Right lobe of liver (tissue), 6 donors: Measurements from ENCODE around the gene IL2RA. TPM values are rescaled to one million over a fixed set of nuclear protein-coding genes. Genes with fewer than 3 reads are reported as not detected.
"Not testable (repeated sequence)": the region's sequence is repeated elsewhere in the genome, so short reads cannot be mapped to it uniquely, and the experiment has no call there.

Experiments
- ATAC-seq, 4 donors: fragments of 200-7000 bp; cut with Tn5 transposase; one replicate each; pipeline ENCODE4 v1.9.1; 2020; ENCODE audit warnings: mild to moderate bottlenecking in 4 of 4, moderate library complexity in 4 of 4
- DNase-seq, 3 donors: peaks; one replicate each; pipeline ENCODE4 v3.0.0-alpha.2; 2020
- H3K27ac ChIP-seq, 3 donors: fragments of 200-600 bp; one replicate each; pipeline ENCODE4 v1.8.0; 2022
- H3K27me3 ChIP-seq, 2 donors: fragments of 200-600 bp; one replicate each; pipeline ENCODE4 v1.8.0; 2022
- H3K36me3 ChIP-seq, 4 donors: fragments of 200-600 bp; sonication (generic) in 1 of 4; one replicate each; pipeline versions ENCODE4 v1.5.1 to v1.8.0; 2017 to 2022; ENCODE audit warnings: control low read depth in 1 of 4
- H3K4me1 ChIP-seq, 4 donors: fragments of 200-600 bp; sonication (generic) in 1 of 4; one replicate each; pipeline versions ENCODE4 v1.5.1 to v1.8.0; 2017 to 2022; ENCODE audit warnings: control low read depth in 1 of 4
- H3K4me3 ChIP-seq, 3 donors: fragments of 200-600 bp; one replicate each; pipeline ENCODE4 v1.8.0; 2022
- H3K9me3 ChIP-seq, 4 donors: fragments of 200-600 bp; sonication (generic) in 1 of 4; one replicate each; pipeline versions ENCODE4 v1.5.1 to v1.8.0; 2017 to 2022; ENCODE audit warnings: control low read depth in 1 of 4
- POLR2A ChIP-seq: fragments of 450-650 bp; IDR thresholded peaks from one replicate; pipeline ENCODE4 v1.6.1; 2017; ENCODE audit warnings: antibody characterized with exemption, mild to moderate bottlenecking
- WGBS: methylation state at CpG from one replicate; pipeline ENCODE4 v1.1.6; 2018; ENCODE audit warnings: low coverage, low lambda C conversion rate; ENCODE audit not compliant: insufficient coverage; ENCODE audit errors: missing lambda C conversion rate; 5-methylcytosine and 5-hydroxymethylcytosine counted together
- intact Hi-C, 2 donors: fragments of 100-400 bp; cut with DNase I; formaldehyde crosslinking; loops; one replicate each; pipeline versions ENCODE4 v1.11.2 to v1.14.1; 2022
- total RNA-seq, 6 experiments: library from RNA; depleted of rRNA in 2 of 6; stranded (reverse); fragments of >200 nt in 2 of 6; fragmentation: NEBNext Ultra II Directional in 3 of 6; extraction: Animal tissue kit (Norgen Biotek cat#: 25700) in 3 of 6; gene quantifications; one replicate each; pipeline versions ENCODE4 v1.1.0 to v1.2.4, GENCODE V29; 2016 to 2023
- TF ChIP-seq, protein P1 (sequence below), 4 donors: fragments of 200-600 bp in 3 of 4; fragments of 450-650 bp in 1 of 4; IDR thresholded peaks; one replicate each; pipeline versions ENCODE4 v1.5.1 to v1.8.0; 2016 to 2022; ENCODE audit warnings: antibody characterized with exemption in 4 of 4, mild to moderate bottlenecking in 2 of 4
- donor health status: DM: no; HTN: yes; CAD: no.
- donor health status: DM: no; HTN: no; CAD: no.
- donor health status: DM: no; HTN: no; CAD: no.
- donor health status: DM: no; HTN: yes; CAD: no.
- donor health status: DM: no; HTN: yes; CAD: no.

Gene IL2RA
- total RNA-seq, 6 experiments from 2014 or later = 0.22 to 3.1 (median 0.97) TPM; not detected in 2

DNA sequence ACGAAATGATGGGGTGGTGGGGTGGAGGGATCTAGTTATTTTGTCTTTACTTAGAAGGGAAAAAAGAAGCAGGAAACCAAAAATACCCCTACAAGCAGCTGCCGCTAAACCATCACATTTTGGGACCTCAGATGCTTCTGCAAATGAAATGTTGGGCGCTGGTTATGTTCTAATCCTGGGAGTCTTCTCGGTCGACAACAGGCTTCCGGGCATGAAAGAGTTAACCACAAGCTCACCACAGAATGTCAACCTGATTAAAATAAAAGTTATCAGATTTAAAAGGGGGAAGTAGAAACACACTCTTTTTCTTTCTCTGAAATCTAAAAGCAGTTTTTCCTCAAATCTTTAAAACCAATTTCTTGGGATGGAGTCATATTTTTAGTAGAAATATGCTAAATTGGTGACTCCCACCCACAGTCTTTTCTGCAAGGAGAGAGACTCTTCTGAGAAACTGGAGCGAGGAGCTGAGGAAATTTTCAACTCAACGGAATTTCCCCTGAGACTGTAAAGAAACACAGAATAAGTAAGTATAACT, 16.8 kb downstream of the IL2RA start:
- ATAC-seq = no peak
- Histone ChIP-seq H3K4me1 (peaks cover 0 to 2% (median 0%) of the 10 kb centered on the region in 4 donors), H3K9me3 (no peaks in the 10 kb centered on the region), H3K4me3 (no peak overlapping the region), H3K36me3 (no peaks in the 10 kb centered on the region), H3K27ac (no peak overlapping the region), H3K27me3 (no peaks in the 10 kb centered on the region)
- TF ChIP-seq POLR2A = no peak
- TF ChIP-seq, protein P1, sequence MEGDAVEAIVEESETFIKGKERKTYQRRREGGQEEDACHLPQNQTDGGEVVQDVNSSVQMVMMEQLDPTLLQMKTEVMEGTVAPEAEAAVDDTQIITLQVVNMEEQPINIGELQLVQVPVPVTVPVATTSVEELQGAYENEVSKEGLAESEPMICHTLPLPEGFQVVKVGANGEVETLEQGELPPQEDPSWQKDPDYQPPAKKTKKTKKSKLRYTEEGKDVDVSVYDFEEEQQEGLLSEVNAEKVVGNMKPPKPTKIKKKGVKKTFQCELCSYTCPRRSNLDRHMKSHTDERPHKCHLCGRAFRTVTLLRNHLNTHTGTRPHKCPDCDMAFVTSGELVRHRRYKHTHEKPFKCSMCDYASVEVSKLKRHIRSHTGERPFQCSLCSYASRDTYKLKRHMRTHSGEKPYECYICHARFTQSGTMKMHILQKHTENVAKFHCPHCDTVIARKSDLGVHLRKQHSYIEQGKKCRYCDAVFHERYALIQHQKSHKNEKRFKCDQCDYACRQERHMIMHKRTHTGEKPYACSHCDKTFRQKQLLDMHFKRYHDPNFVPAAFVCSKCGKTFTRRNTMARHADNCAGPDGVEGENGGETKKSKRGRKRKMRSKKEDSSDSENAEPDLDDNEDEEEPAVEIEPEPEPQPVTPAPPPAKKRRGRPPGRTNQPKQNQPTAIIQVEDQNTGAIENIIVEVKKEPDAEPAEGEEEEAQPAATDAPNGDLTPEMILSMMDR (IDR thresholded peaks at IDR 0.05) = no peak
- DNase-seq = no peak
- 41% methylated on average over 8 of the region's 8 CpGs for WGBS
- intact Hi-C loops = no loop called here

DNA sequence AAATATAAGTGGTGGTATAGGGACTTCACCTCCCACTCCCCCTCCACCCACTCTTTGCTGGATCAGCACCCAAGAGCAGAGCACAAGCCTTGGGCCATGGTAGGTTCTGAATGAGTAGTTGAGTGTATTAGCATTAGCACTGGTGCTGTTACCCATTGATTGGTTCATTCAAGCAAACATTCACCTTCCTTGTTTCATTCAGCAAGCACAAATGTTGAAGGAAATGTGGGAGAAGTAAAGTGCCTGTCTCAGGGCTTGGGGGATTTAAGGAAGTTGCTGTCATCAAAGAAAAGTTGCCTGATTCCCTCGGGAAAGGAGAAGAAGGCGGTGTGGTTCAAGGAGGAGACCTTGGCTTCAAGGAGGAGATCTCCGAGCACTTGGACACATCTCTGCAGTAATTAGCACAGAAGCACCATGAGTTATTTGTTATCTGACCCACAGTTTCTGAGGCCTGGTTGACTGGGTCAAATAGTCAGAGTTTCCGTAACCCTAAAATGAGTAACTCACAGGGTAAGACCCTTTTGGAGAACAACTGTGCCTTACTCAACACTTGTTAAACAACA, 17.3 kb downstream of the IL2RA start:
- no peak for ATAC-seq
- WGBS = 70% methylated on average over 3 of the region's 4 CpGs
- no peak for DNase-seq
- Histone ChIP-seq H3K27me3 (no peaks in the 10 kb centered on the region), H3K36me3 (no peaks in the 10 kb centered on the region), H3K4me3 (no peak overlapping the region), H3K9me3 (no peaks in the 10 kb centered on the region), H3K27ac (no peak overlapping the region), H3K4me1 (no peaks in the 10 kb centered on the region)
- TF ChIP-seq, protein P1 (IDR thresholded peaks at IDR 0.05) = no peak
- no peak for TF ChIP-seq POLR2A
- intact Hi-C loops = no loop called here

DNA sequence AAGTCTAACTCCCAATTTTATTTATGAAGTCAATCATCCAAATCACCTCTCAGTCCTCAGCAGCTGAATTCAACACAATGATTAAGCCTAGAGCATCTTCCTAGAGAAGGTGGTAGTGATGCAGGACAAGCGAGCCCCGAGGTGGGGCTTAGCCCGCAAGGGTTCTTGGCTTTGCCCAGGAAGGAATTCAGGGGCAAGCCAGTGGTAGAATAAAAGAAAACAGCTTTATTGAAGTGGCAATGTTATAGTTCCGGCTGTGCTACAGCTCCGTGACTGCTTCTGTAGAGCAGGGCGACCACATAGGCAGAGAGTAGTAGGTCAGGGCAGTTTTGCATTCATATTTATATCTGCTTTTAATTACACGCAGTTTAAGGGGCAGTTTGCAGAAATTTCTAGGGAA, 18.1 kb downstream of the IL2RA start:
- H3K4me1 ChIP-seq = no peaks in the 10 kb centered on the region
- ATAC-seq (no peak), DNase-seq (no peak)
- H3K36me3 ChIP-seq = no peaks in the 10 kb centered on the region
- no peak overlapping the region for H3K4me3 ChIP-seq
- no peak overlapping the region for H3K27ac ChIP-seq
- no peaks in the 10 kb centered on the region for H3K27me3 ChIP-seq
- TF ChIP-seq, protein P1 (IDR thresholded peaks at IDR 0.05) = no peak
- no peak for TF ChIP-seq POLR2A
- 73% methylated on average over 7 of the region's 7 CpGs for WGBS
- intact Hi-C loops = no loop called here
- H3K9me3 ChIP-seq = no peaks in the 10 kb centered on the region

DNA sequence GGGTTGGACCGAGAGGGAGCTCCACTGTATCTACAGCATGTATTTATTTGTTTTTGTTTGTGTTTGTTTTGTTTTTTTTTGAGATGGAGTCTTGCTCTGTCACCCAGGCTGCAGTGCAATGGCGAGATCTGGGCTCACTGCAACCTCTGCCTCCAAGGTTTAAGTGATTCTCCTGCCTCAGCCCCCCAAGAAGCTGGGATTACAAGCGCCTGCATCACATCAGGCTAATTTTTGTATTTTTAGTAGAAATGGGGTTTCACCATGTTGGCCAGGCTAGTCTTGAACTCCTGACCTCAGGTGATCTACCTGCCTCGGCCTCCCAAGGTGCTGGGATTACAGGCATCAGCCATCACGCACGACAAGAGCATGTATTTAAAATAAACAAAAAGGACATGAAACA, 18.8 kb downstream of the IL2RA start:
- H3K27me3 ChIP-seq, DNase-seq, H3K4me3 ChIP-seq, H3K36me3 ChIP-seq, ATAC-seq, intact Hi-C loops, H3K9me3 ChIP-seq, H3K4me1 ChIP-seq, H3K27ac ChIP-seq: not testable (repeated sequence)
- WGBS = 65% methylated on average over 6 of the region's 6 CpGs

DNA sequence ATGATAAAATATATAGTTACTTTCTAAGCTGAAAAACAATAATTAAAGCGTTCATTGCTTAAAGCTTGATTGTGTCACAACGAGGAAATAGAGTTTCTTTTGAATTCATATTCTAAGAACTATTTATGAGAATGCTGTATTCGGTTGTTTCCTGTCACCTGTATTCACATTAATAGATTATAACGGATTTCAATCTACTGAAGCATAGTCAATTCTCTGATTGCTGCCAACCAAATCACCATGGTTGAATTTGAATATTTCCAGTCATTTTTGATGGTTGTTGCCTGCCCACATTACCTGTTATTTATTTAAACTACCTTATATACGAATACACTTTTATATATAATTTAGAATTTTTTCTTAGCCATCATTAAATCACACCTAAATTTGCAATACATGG, 22.0 kb downstream of the IL2RA start:
- WGBS = 78% methylated on average over 5 of the region's 5 CpGs
- DNase-seq = no peak
- no peak overlapping the region for H3K27ac ChIP-seq
- intact Hi-C loops = no loop called here
- TF ChIP-seq, protein P1 (IDR thresholded peaks at IDR 0.05) = no peak
- no peak for TF ChIP-seq POLR2A
- H3K27me3 ChIP-seq = no peaks in the 10 kb centered on the region
- no peaks in the 10 kb centered on the region for H3K36me3 ChIP-seq
- no peaks in the 10 kb centered on the region for H3K9me3 ChIP-seq
- ATAC-seq = no peak
- H3K4me3 ChIP-seq = no peak overlapping the region
- no peaks in the 10 kb centered on the region for H3K4me1 ChIP-seq
